H9 (cell line): ENCODE data around the gene CUL2. TPM values are rescaled to one million over a fixed set of nuclear protein-coding genes. Genes with fewer than 3 reads are reported as not detected.

Experiments
- DNase-seq: peaks from one replicate; pipeline ENCODE4 v3.0.0-alpha.2; 2017
- H2AFZ ChIP-seq: one replicate; pipeline ENCODE4 v1.6.1; 2013; ENCODE audit warnings: mild to moderate bottlenecking, low read length, control low read depth, moderate library complexity
- H2AK5ac ChIP-seq: 2 replicates; pipeline ENCODE4 v1.6.1; 2013; ENCODE audit warnings: low read length, control low read depth, mixed read lengths; ENCODE audit not compliant: insufficient read length
- H2BK120ac ChIP-seq: one replicate; pipeline ENCODE4 v1.6.1; 2013; ENCODE audit warnings: low read depth, mild to moderate bottlenecking, low read length, control low read depth, inconsistent platforms; ENCODE audit not compliant: poor library complexity, severe bottlenecking
- H2BK12ac ChIP-seq: 2 replicates; pipeline ENCODE4 v1.6.1; 2013; ENCODE audit warnings: low read length, control low read depth, mixed read lengths, low read depth; ENCODE audit not compliant: insufficient read length
- H2BK15ac ChIP-seq: 2 replicates; pipeline ENCODE4 v1.6.1; 2013; ENCODE audit warnings: low read depth, low read length, control low read depth
- H2BK20ac ChIP-seq: one replicate; pipeline ENCODE4 v1.6.1; 2013; ENCODE audit warnings: low read depth, mild to moderate bottlenecking, low read length, control low read depth, inconsistent platforms; ENCODE audit not compliant: poor library complexity, severe bottlenecking
- H2BK5ac ChIP-seq: 2 replicates; pipeline ENCODE4 v1.6.1; 2013; ENCODE audit warnings: low read length, control low read depth, mixed read lengths; ENCODE audit not compliant: insufficient read length
- H3K14ac ChIP-seq: 2 replicates; pipeline ENCODE4 v1.6.1; 2013; ENCODE audit warnings: low read length, control low read depth; ENCODE audit not compliant: insufficient read depth
- H3K18ac ChIP-seq: 2 replicates; pipeline ENCODE4 v1.6.1; 2013; ENCODE audit warnings: low read depth, mild to moderate bottlenecking, mixed read lengths, low read length, control low read depth; ENCODE audit not compliant: insufficient read length
- H3K23ac ChIP-seq: 2 replicates; pipeline ENCODE4 v1.6.1; 2013; ENCODE audit warnings: low read length, control low read depth, mixed read lengths, low read depth; ENCODE audit not compliant: insufficient read length
- H3K23me2 ChIP-seq: 2 replicates; pipeline ENCODE4 v1.6.1; 2013; ENCODE audit warnings: low read depth, mild to moderate bottlenecking, mixed read lengths, low read length, control low read depth; ENCODE audit not compliant: insufficient read length, poor library complexity, severe bottlenecking
- H3K27ac ChIP-seq: 2 replicates; pipeline ENCODE4 v1.5.1; 2013; ENCODE audit warnings: low read length, control low read depth, mixed read lengths, low read depth; ENCODE audit not compliant: insufficient read length
- H3K27me3 ChIP-seq: 2 replicates; pipeline ENCODE4 v1.6.1; 2013; ENCODE audit warnings: low read length, control low read depth, inconsistent platforms; ENCODE audit not compliant: insufficient read depth
- H3K4ac ChIP-seq: 2 replicates; pipeline ENCODE4 v1.6.1; 2013; ENCODE audit warnings: low read depth, mild to moderate bottlenecking, control low read depth, inconsistent platforms, low read length, moderate library complexity
- H3K4me1 ChIP-seq: 2 replicates; pipeline ENCODE4 v1.6.1; 2013; ENCODE audit warnings: low read length, control low read depth, inconsistent platforms; ENCODE audit not compliant: insufficient read depth
- H3K4me2 ChIP-seq: 2 replicates; pipeline ENCODE4 v1.6.1; 2013; ENCODE audit warnings: low read length, control low read depth, mixed read lengths; ENCODE audit not compliant: insufficient read length, insufficient read depth
- H3K56ac ChIP-seq: 2 replicates; pipeline ENCODE4 v1.6.1; 2013; ENCODE audit warnings: low read depth, mild to moderate bottlenecking, mixed read lengths, low read length, control low read depth; ENCODE audit not compliant: insufficient read length
- H3K79me1 ChIP-seq: 2 replicates; pipeline ENCODE4 v1.6.1; 2013; ENCODE audit warnings: low read depth, mild to moderate bottlenecking, moderate library complexity, low read length, control low read depth, inconsistent platforms; ENCODE audit not compliant: insufficient read depth, poor library complexity, severe bottlenecking
- H3K79me2 ChIP-seq: 2 replicates; pipeline ENCODE4 v1.6.1; 2013; ENCODE audit warnings: low read length, control low read depth, inconsistent platforms; ENCODE audit not compliant: insufficient read depth
- H3K9ac ChIP-seq: 2 replicates; pipeline ENCODE4 v1.6.1; 2013; ENCODE audit warnings: low read length, control low read depth, mixed read lengths; ENCODE audit not compliant: insufficient read length; ENCODE audit errors: extremely low read depth
- H3K9me3 ChIP-seq: one replicate; pipeline ENCODE4 v1.6.1; 2013; ENCODE audit warnings: low read depth, low read length, inconsistent platforms; ENCODE audit not compliant: control insufficient read depth
- H3T11ph ChIP-seq: one replicate; pipeline ENCODE4 v1.6.1; 2013; ENCODE audit warnings: mild to moderate bottlenecking, low read length, control low read depth, inconsistent platforms
- H4K20me1 ChIP-seq: one replicate; pipeline ENCODE4 v1.6.1; 2013; ENCODE audit not compliant: control insufficient read depth, insufficient read length, insufficient read depth
- H4K5ac ChIP-seq: 2 replicates; pipeline ENCODE4 v1.6.1; 2013; ENCODE audit warnings: low read depth, mild to moderate bottlenecking, mixed read lengths, low read length, control low read depth; ENCODE audit not compliant: insufficient read length
- H4K8ac ChIP-seq: replicated peaks from 2 replicates; pipeline ENCODE4 v1.6.1; 2013; ENCODE audit warnings: low read length, control low read depth, mixed read lengths, low read depth; ENCODE audit not compliant: insufficient read length
- H4K91ac ChIP-seq: 2 replicates; pipeline ENCODE4 v1.6.1; 2013; ENCODE audit warnings: low read depth, mild to moderate bottlenecking, moderate library complexity, mixed read lengths, low read length, control low read depth; ENCODE audit not compliant: insufficient read length
- H3K27ac Mint-ChIP-seq, 3 experiments: 2 replicates in 2 of 3; 3 replicates in 1 of 3; pipeline ENCODE4 v1.8.0; 2020 to 2021; ENCODE audit warnings: mixed read lengths in 3 of 3, mild to moderate bottlenecking in 1 of 3, moderate library complexity in 1 of 3
- H3K27me3 Mint-ChIP-seq: 2 replicates; pipeline ENCODE4 v1.8.0; 2021; ENCODE audit warnings: low read depth, mild to moderate bottlenecking, moderate library complexity, mixed read lengths
- H3K36me3 Mint-ChIP-seq, 3 experiments: 2 replicates in 2 of 3; 3 replicates in 1 of 3; pipeline ENCODE4 v1.8.0; 2020 to 2021; ENCODE audit warnings: low read depth in 3 of 3, mixed read lengths in 3 of 3; ENCODE audit not compliant: insufficient read depth in 1 of 3
- H3K4me1 Mint-ChIP-seq, 2 experiments: 2 replicates each; pipeline ENCODE4 v1.8.0; 2020; ENCODE audit warnings: mixed read lengths in 2 of 2
- H3K4me3 Mint-ChIP-seq, 2 experiments: 2 replicates in 1 of 2; 3 replicates in 1 of 2; pipeline ENCODE4 v1.8.0; 2020 to 2021; ENCODE audit warnings: mild to moderate bottlenecking in 2 of 2, mixed read lengths in 2 of 2, moderate library complexity in 1 of 2
- H3K9me3 Mint-ChIP-seq, 2 experiments: 2 replicates in 1 of 2; 3 replicates in 1 of 2; pipeline ENCODE4 v1.8.0; 2020; ENCODE audit warnings: mild to moderate bottlenecking in 2 of 2, mixed read lengths in 2 of 2, moderate library complexity in 1 of 2
- WGBS: extraction: QIAGEN DNeasy Blood & Tissue Kit; methylation state at CpG from one replicate; pipeline ENCODE4 v1.1.7; 2013; ENCODE audit warnings: missing lambda C conversion rate, low lambda C conversion rate, mixed read lengths; ENCODE audit not compliant: insufficient read length; ENCODE audit errors: extremely low coverage; 5-methylcytosine and 5-hydroxymethylcytosine counted together
- total RNA-seq: library from RNA; stranded (reverse); gene quantifications from 2 replicates; pipeline ENCODE4 v1.2.1, GENCODE V29; 2021
- TF ChIP-seq, protein P1 (sequence below): fragments of 200-600 bp; sonication (generic); conservative IDR thresholded peaks from 3 replicates; pipeline ENCODE4 v1.8.0; 2021; ENCODE audit warnings: antibody characterized with exemption, mild to moderate bottlenecking

The CUL2 gene
- total RNA-seq, 1 experiment from 2014 or later: 43.3 TPM

DNA sequence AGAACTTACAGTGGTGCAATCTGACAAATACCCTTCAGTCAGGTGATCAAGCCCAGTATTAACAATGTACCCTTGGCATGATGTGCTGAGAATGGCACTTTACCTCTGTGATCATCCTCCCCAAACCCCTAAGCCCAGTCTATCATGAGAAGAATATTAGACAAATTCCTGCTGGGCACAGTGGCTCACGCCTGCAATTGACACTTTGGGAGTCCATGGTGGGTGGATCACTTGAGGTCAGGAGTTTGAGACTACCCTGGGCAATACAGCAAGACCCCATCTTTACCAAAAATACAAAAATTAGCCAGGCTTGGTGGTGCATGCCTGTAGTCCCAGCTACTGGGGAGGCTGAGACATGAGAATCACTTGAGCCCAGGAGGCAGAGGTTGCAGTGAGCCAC lies 7.4 kb upstream of the CUL2 start:
- TF ChIP-seq, protein P1, sequence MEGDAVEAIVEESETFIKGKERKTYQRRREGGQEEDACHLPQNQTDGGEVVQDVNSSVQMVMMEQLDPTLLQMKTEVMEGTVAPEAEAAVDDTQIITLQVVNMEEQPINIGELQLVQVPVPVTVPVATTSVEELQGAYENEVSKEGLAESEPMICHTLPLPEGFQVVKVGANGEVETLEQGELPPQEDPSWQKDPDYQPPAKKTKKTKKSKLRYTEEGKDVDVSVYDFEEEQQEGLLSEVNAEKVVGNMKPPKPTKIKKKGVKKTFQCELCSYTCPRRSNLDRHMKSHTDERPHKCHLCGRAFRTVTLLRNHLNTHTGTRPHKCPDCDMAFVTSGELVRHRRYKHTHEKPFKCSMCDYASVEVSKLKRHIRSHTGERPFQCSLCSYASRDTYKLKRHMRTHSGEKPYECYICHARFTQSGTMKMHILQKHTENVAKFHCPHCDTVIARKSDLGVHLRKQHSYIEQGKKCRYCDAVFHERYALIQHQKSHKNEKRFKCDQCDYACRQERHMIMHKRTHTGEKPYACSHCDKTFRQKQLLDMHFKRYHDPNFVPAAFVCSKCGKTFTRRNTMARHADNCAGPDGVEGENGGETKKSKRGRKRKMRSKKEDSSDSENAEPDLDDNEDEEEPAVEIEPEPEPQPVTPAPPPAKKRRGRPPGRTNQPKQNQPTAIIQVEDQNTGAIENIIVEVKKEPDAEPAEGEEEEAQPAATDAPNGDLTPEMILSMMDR: no peak
- Histone ChIP-seq H3K56ac (no peak overlapping the region), H3K79me1 (no peaks in the 10 kb centered on the region), H4K5ac (no peak overlapping the region), H2BK20ac (no peak overlapping the region), H2BK12ac (no peak overlapping the region), H3T11ph (no peak overlapping the region), H4K8ac (no peak overlapping the region), H4K20me1 (no peaks in the 10 kb centered on the region), H4K91ac (no peak overlapping the region), H2AK5ac (no peak overlapping the region), H3K4me1 (no peaks in the 10 kb centered on the region), H3K9ac (no peak overlapping the region), H2BK120ac (no peak overlapping the region), H3K4me2 (no peak overlapping the region), H3K79me2 (no peaks in the 10 kb centered on the region), H3K23me2 (no peaks in the 10 kb centered on the region), H3K14ac (no peak overlapping the region), H2BK5ac (no peak overlapping the region), H3K27me3 (no peaks in the 10 kb centered on the region), H3K9me3 (peaks cover 6% of the 10 kb centered on the region), H3K27ac (no peak overlapping the region), H3K18ac (no peak overlapping the region), H3K4ac (no peak overlapping the region), H2AFZ (no peak overlapping the region), H2BK15ac (no peak overlapping the region), H3K23ac (no peak overlapping the region)
- H3K4me3 Mint-ChIP-seq: no peak overlapping the region
- WGBS: no CpG with 5 or more reads among the region's 1 CpG
- no peaks in the 10 kb centered on the region for H3K4me1 Mint-ChIP-seq
- H3K27ac Mint-ChIP-seq: no peak overlapping the region
- no peak for DNase-seq
- H3K36me3 Mint-ChIP-seq: peaks cover 3 to 6% (median 5%) of the 10 kb centered on the region in 3 experiments; a peak in 5 of 7 replicates
- peaks cover 7% of the 10 kb centered on the region in 2 experiments for H3K9me3 Mint-ChIP-seq
- H3K27me3 Mint-ChIP-seq: peaks cover 7% of the 10 kb centered on the region
